ENCODE data around the gene NNAT.

NNAT gene

GRCh38 chr20:37502654-37503053 lies 18.4 kb upstream of the NNAT start:
- DNase-seq (ENCODE audit: low read depth, low spot score) = no peak

GRCh38 chr20:37503256-37503927 lies 17.7 kb upstream of the NNAT start:
- no peak for DNase-seq (ENCODE audit: low read depth, low spot score)

- peak; percentile 32 for DNase-seq (ENCODE audit: low read depth, low spot score)
Measured at GRCh38 chr20:37504404-37505096, 16.5 kb upstream of the NNAT start.

GRCh38 chr20:37505263-37506151 lies 15.5 kb upstream of the NNAT start:
- DNase-seq (ENCODE audit: low read depth, low spot score) = peak; percentile 73

GRCh38 chr20:37506152-37506725 lies 14.8 kb upstream of the NNAT start:
- no peak for DNase-seq (ENCODE audit: low read depth, low spot score)

- DNase-seq (ENCODE audit: low read depth, low spot score) = no peak
Measured at GRCh38 chr20:37510226-37510625, 10.8 kb upstream of the NNAT start.

GRCh38 chr20:37511610-37512275 lies 9.3 kb upstream of the NNAT start:
- no peak for DNase-seq (ENCODE audit: low read depth, low spot score)

GRCh38 chr20:37513779-37514359 lies 7.2 kb upstream of the NNAT start:
- no peak for DNase-seq (ENCODE audit: low read depth, low spot score)

- DNase-seq (ENCODE audit: low read depth, low spot score) = no peak
Measured at GRCh38 chr20:37515876-37516275, 5.2 kb upstream of the NNAT start.

GRCh38 chr20:37516811-37517750 lies 4.0 kb upstream of the NNAT start:
- peak; percentile 47 for DNase-seq (ENCODE audit: low read depth, low spot score)

- DNase-seq (ENCODE audit: low read depth, low spot score) = no peak
Measured at GRCh38 chr20:37518059-37518458, 3.0 kb upstream of the NNAT start.

GRCh38 chr20:37518606-37519507 lies 2.2 kb upstream of the NNAT start:
- DNase-seq (ENCODE audit: low read depth, low spot score) = peak; percentile 26

- peak; percentile 62 for DNase-seq (ENCODE audit: low read depth, low spot score)
Measured at GRCh38 chr20:37519508-37520418, 1.3 kb upstream of the NNAT start.

- DNase-seq (ENCODE audit: low read depth, low spot score) = peak; percentile 49
Measured at GRCh38 chr20:37520419-37520955, 563 bp upstream of the NNAT start.

- DNase-seq (ENCODE audit: low read depth, low spot score) = peak; percentile 53
Measured at GRCh38 chr20:37522260-37523011, 1.4 kb downstream of the NNAT start.

GRCh38 chr20:37523012-37523391 lies 2.0 kb downstream of the NNAT start:
- no peak for DNase-seq (ENCODE audit: low read depth, low spot score)

Measured in ELF-1 (cell line).